ENCODE measurements around the gene CETP. TPM values are rescaled to one million over a fixed set of nuclear protein-coding genes. Genes with fewer than 3 reads are reported as not detected.

Gene CETP
- polyA plus RNA-seq, 1 experiment, result 0.09 TPM

GRCh38 chr16:57024894-57025680 is 63.3 kb downstream of the CETP start:
- TF ChIP-seq CTCF (IDR thresholded peaks at IDR 0.05; ENCODE audit: low read depth, low read length), result no peak
- Histone ChIP-seq H3K4me3 (ENCODE audit: low read depth, low read length) (no peak overlapping the region), H3K27me3 (ENCODE audit: control insufficient read depth, insufficient read depth, low read length) (no peaks in the 10 kb centered on the region), H3K27ac (ENCODE audit: low read depth, low read length) (no peak overlapping the region), H3K9me3 (ENCODE audit: control insufficient read depth, insufficient read depth, low read length) (no peaks in the 10 kb centered on the region)
- POLR2A ChIA-PET, result no interaction called here
- DNase-seq (ENCODE audit: low read depth, low spot score), result no peak
- CTCF ChIA-PET, result no interaction called here

- ChIA-PET CTCF (interaction anchor here (1.6 kb wide), 1 partner anchor 12 kb away, joined by 3 read pairs; no protein-coding TSS in a partner anchor), POLR2A (no interaction called here)
- no peak for DNase-seq (ENCODE audit: low read depth, low spot score)
- no peaks in the 10 kb centered on the region for H3K27me3 ChIP-seq (ENCODE audit: control insufficient read depth, insufficient read depth, low read length)
- no peak overlapping the region for H3K27ac ChIP-seq (ENCODE audit: low read depth, low read length)
- no peak for TF ChIP-seq CTCF (IDR thresholded peaks at IDR 0.05; ENCODE audit: low read depth, low read length)
- no peak overlapping the region for H3K4me3 ChIP-seq (ENCODE audit: low read depth, low read length)
- H3K9me3 ChIP-seq (ENCODE audit: control insufficient read depth, insufficient read depth, low read length), result no peaks in the 10 kb centered on the region
These were observed 64.4 kb downstream of the CETP start for GRCh38 chr16:57025941-57026777.

- Histone ChIP-seq H3K27me3 (ENCODE audit: control insufficient read depth, insufficient read depth, low read length) (no peaks in the 10 kb centered on the region), H3K27ac (ENCODE audit: low read depth, low read length) (no peak overlapping the region), H3K9me3 (ENCODE audit: control insufficient read depth, insufficient read depth, low read length) (no peaks in the 10 kb centered on the region), H3K4me3 (ENCODE audit: low read depth, low read length) (no peak overlapping the region)
- ChIA-PET CTCF (interaction anchor here (1.6 kb wide), 1 partner anchor 11 kb away, joined by 3 read pairs; no protein-coding TSS in a partner anchor), POLR2A (no interaction called here)
- no peak for TF ChIP-seq CTCF (IDR thresholded peaks at IDR 0.05; ENCODE audit: low read depth, low read length)
- DNase-seq (ENCODE audit: low read depth, low spot score), result no peak
These were observed 65.0 kb downstream of the CETP start for GRCh38 chr16:57026778-57027062.

GRCh38 chr16:57027067-57027466 is 65.3 kb downstream of the CETP start:
- Histone ChIP-seq H3K9me3 (ENCODE audit: control insufficient read depth, insufficient read depth, low read length) (no peaks in the 10 kb centered on the region), H3K27ac (ENCODE audit: low read depth, low read length) (no peak overlapping the region), H3K27me3 (ENCODE audit: control insufficient read depth, insufficient read depth, low read length) (no peaks in the 10 kb centered on the region), H3K4me3 (ENCODE audit: low read depth, low read length) (no peak overlapping the region)
- no peak for DNase-seq (ENCODE audit: low read depth, low spot score)
- ChIA-PET CTCF (interaction anchor here (1.2 to 1.6 kb wide), 2 partner anchors 11 to 18 kb away, joined by 3 to 4 read pairs; no protein-coding TSS in a partner anchor), POLR2A (no interaction called here)
- no peak for TF ChIP-seq CTCF (IDR thresholded peaks at IDR 0.05; ENCODE audit: low read depth, low read length)

GRCh38 chr16:57028086-57028485 is 66.3 kb downstream of the CETP start:
- no peak for TF ChIP-seq CTCF (IDR thresholded peaks at IDR 0.05; ENCODE audit: low read depth, low read length)
- ChIA-PET CTCF (interaction anchor here (1.2 to 1.9 kb wide), 3 partner anchors 10 to 18 kb away, joined by 3 to 5 read pairs (median 4); no protein-coding TSS in a partner anchor), POLR2A (interaction anchor here (0.6 kb wide), 1 partner anchor 205 kb away, joined by 5 read pairs; no protein-coding TSS in a partner anchor)
- no peaks in the 10 kb centered on the region for H3K27me3 ChIP-seq (ENCODE audit: control insufficient read depth, insufficient read depth, low read length)
- no peak for DNase-seq (ENCODE audit: low read depth, low spot score)
- no peak overlapping the region for H3K27ac ChIP-seq (ENCODE audit: low read depth, low read length)
- H3K4me3 ChIP-seq (ENCODE audit: low read depth, low read length), result no peak overlapping the region
- no peaks in the 10 kb centered on the region for H3K9me3 ChIP-seq (ENCODE audit: control insufficient read depth, insufficient read depth, low read length)
